ENCODE data around the gene COL4A6.
"Not testable (repeated sequence)": the region's sequence is repeated elsewhere in the genome, so short reads cannot be mapped to it uniquely, and the experiment has no call there.

COL4A6 gene

DNA sequence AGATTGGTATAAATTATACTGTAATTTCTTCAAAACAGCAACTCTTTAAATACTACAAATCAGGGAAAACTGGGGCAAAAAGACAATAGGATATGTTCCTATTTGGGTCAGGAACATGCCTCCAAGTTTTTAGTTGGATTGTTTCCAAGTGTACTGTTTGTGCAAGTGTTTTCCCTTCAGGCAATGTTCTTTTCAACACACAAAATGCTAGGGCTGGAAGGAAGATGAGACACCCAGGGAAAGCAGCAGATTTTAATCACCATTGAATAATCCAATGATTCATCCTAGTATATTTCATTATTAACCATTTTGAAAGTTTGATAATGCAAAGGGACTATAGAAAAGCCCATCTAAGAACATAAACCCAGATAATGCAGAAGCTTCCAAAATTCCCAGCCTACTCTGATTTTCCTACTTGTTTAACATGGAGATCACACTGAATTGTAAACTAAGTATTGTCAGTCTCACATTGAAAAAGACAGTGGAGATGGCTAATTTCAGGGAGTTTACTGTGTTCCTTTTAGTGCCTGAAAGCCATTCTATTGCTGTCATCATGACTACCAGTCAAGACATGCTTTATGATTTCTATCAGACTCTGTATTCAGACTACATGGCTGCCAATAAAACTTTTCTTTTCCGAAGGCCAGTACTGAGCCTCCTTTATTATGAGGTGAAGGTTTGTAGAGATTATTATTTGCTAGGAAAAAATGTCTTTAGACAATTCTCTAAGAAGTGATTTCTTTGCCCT is 38.6 kb downstream of the COL4A6 start:
- no peak for DNase-seq

DNA sequence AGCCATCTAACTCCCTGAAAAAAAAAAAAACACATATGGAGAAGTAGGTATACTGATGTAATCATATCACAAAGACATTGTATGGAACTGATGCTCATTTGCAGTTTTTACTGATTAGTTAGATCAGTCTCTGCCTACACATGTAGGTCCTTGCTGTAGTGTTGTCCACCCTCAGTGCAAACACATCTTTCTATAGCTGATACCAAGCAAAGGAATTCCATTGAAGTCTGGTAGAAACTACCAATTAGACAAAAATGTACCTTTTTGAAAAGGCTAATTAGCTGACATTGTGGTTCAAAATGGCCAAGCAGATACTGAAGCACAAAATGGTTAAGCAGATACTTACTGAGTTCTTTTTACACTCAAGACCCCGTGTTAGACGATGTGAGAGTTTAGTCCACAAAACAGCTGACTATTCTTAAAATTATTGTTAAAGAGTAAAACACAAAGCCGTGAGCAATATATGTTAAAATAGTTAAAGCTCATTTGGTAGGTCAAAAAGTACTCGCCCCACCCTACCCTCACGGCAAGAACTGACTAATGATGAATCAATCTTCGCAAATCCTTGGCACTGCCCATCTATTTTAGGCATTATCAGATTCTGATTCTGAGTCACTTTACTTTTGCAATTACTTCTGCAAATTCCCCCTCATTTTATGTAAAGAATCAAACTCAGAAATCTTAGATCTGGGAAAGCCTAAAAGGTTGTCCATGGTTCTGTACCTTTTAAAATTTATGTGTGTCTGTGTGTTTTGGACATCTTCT is 40.4 kb downstream of the COL4A6 start:
- no peak for DNase-seq

DNA sequence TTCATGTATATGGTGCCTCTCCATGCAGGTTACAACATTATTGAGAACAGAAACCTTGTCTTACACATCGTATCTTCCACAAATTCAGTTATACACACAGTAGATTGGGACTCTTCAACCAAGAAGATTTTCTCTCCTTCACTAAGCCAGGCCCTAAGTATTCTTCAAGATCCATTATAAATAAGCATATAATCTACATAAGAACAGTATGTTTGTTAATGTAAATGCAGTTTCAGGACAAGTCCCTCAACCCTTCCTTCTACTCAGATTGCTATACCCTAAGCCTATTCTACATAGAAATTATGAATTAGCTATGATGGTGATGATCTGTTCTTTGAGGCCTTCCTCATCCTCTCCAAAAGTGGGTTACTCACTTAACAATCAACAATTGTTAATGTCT is 41.2 kb downstream of the COL4A6 start:
- DNase-seq = no peak

DNA sequence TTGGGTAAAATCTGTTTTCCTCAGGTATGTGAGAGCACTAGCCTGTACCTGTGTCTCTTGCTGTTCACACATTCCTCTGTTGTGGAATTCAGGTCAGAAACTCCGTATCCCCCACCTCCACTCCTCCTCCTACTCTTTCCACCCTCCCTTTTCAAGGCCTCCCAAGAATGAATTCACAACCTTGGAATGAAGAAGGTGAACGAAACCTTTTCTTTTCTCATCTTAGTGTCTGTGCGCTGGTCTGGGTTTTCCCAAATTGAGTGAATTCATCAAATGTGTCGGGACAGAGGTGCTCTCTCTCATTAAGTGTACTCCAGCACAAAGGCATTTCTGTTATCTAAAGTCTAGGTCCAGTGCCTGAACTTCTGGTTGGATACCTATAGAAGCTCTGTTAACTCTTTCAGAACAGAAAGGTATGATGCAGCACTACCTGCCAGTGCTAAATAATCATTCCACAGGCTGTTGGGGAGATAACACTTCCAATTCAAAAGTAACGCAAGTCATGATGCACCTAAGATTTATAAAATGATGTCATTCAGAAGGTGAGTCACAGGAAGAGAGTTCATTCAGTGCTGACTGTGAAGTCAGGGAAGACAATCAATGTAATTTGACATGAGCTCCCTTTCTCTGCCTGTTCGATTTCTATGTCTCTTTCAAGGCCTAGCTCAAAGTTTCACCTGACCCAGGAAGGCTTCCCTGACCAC is 41.9 kb downstream of the COL4A6 start:
- DNase-seq = no peak

DNA sequence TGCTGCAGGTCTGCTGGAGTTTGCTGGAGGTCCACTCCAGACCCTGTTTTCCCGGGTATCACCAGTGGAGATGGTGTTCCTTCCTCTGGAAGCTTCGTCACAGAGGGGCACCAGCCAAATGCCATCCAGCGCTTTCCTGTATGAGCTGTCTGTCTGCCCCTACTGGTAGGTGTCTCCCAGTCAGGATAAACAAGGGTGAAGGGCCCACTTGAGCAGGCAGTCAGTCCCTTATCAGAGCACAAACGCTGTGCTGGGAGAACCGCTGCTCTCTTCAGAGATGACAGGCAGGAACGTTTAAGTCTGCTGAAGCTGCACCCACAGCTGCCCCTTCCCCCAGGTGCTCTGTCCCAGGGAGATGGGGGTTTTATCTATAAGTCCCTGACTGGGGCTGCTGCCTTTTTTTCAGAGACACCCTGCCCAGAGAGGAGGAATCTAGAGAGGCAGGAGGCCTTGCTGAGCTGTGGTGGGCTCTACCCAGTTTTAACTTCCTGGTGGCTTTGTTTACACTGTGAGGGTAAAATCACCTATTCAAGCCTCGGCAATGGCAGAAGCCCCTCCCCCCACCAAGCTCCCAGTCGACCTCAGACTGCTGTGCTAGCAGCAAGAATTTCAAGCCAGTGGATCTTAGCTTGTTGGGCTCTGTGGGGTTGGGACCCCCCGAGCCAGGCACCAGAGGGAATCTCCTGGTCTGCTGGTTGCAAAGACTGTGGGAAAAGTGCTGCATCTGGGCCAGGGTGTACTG is 47.1 kb downstream of the COL4A6 start:
- not testable (repeated sequence) for DNase-seq

DNA sequence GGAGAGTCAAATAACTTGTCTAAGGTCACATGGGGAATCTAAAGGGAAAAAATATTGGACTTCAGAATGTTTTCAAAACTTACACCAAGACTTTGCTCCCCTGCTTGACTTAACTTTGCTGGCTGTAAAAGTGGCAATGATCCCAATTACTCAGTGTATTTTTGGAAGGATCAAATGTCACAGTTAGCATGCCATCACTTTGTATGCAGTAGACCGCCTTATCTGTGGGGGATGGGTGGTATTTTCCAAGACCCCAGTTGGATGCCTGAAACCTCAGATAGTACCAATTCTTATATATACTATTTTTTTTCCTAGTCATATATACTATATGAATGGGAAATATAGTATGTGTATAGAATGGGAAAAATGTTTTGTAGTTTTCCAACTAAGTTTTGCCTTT is 53.4 kb downstream of the COL4A6 start:
- no peak for DNase-seq

DNA sequence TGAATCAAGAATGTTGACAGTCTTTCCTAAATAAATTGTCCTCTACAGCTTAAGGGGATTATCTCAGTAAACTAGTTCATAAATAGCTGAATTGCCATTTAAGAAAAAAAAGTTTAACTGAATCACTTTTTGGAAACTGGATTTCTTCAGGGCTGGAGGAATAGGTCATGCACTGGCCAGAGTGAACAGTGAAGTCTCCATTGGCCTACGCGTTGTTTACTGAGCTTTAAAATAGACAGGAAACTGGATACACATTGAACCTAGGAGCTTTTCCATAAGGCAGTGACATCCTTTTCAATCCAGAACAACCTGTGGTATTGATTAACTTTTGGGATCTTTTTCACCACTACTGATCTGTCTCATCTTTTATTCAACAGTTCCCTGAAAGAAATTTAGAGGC is 58.0 kb downstream of the COL4A6 start:
- no peak for DNase-seq

DNA sequence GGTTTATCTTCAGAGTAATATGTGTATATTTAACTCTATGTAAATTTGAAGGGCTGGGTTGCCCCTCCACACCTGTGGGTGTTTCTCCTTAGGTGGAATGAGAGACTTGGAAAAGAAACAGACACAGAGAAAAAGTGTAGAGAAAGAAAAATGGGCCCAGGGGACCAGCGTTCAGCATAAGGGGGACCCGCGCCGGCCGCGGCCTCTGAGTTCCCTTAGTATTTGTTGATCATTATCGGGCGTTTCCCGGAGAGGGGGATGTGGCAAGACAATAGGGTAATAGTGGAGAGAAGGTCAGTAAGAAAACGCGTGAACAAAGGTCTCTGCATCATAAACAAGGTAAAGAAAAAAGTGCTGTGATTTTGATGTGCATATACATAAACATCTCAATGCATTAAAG is 61.4 kb downstream of the COL4A6 start:
- DNase-seq = not testable (repeated sequence)

DNA sequence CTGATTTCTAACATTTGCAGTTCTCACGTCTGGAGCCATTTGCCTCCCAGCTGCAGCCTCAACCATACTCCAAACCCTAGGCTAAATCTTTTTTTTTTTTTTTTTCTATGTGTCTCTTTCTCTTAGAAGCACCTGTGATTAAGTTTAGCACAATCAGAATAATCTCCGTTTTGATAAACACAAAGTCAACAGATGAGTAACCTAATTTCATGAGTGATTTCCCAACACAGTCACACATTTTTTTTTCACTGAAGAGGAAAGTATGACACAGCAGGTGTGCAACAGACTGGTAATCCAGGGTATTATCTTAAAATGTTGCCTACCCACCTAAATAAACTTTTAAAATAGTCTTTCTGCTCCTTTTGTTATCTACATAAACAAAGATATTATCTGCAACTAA is 62.6 kb downstream of the COL4A6 start:
- DNase-seq = not testable (repeated sequence)

DNA sequence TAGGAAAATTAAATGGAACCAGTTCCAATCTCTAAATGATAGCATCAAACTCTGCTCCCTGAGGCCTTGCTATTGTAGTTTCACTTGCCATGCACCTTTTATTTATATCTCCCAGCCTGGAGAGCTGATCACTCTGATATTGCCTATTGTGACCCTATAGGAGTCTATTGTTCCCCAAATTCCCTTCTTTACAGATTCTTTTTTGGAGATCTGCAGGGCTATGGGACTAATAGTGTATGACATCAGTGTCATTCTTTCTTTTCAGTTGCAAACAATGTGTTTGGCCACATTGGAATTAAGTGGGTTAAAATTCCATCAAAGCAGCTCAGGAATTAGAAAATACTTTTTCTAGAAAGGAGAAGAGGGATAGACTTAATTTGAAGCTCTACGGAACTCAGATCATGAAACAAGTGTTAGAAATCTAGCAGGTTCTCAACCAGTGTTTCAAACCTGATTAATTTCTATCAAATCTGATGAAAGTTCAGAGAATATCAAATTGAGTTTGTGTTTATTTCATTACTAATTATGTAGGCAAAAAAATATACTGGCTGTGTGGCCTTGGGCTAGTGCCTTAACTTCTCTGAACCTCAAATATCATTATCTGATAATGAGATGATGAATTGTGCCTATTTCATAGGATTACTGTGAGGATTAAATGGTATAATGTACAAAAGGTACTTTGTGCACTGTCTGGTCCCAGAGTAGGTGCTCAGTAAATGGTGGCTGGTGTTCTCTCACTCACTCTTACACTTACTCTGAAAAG is 71.4 kb downstream of the COL4A6 start:
- no peak for DNase-seq

DNA sequence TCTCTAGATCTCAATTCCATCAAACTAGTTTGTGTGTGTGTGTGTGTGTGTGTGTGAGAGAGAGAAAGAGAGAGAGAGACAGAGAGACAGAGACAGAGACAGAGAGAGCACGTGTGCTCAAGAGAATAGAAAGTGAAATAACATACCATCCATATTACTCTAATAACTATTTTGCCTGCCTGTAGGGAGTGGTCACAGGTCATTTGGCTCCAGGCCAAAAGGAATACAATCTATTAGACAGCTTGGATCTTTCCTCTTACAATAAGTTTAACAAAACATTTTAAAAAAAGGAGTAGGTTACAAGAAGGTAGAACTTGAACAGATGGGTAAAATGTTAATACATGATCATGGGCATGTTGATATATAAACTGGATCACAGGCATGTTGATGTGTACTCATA is 76.2 kb downstream of the COL4A6 start:
- DNase-seq = no peak

DNA sequence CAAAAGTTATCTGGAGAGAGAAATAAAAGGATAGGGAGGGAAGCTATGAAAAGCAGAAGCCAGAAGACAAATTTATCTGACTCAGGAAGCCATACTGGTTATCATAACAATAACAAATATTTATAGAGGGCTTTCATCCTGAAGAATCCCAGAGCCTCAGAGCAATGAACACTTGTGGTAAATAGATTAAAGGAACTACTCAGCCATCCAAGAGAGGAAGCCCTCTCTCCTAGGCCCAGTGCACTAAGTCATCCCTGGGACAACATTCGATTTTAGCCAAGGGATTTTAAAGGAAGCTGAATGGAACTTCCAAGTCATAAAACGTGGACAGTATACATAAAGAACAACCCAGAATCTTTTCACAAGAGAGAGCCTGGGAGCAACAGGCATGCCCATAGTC is 76.9 kb downstream of the COL4A6 start:
- no peak for DNase-seq

DNA sequence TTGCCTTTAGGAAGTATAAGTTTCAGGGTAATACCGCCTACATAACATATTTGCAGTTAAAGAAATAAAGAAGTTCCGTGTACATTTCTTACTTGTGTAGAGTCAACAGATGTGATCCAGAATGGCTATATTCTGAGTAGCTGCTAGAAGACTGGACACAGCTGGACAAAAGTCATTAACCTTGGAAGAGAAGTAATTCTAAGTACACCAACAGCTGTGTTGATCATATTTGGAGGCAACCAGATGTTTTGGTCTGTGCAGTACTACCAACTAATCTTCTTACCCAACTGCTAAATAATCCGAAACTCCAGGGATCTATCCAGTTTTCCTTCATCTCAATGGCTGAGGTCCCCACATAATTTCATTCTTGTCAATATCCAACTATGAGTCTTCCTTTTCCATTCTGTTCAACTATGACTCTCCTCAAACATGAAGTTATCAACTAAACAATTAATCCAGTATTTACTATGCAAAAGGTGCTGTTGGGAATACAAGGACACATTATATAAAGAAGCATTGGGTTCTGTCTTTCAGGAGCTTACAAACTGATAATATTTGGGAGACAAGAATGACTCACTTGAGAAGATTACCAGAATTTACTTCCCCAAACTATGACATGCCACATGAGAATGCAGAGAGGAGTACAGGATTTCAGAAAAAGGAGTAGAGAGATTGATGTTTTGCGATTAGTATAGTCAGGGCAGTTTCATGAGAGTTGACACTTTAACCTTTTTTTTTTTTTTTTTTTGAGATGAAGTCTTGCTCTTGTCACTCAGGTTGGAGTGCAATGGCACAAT is 78.2 kb downstream of the COL4A6 start:
- no peak for DNase-seq

DNA sequence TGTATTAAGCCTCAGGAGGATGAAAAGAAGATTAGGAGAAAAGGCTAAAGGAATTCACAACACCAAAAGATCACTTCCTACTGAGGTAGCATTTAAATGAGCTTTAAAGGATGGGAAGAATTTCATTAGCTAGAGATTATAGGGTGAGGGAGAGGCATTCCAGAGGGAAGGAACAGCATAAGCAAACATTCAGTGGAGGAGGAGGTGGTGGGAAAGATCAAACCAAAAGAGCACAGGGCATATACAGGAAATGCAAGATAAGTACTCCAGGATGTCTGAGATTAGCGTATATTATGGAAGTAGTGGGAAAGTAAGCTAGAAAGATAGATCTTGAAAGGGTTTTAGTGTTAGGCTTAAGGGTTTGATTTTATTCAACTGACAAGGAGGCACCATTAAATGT is 84.8 kb downstream of the COL4A6 start:
- DNase-seq = no peak

DNA sequence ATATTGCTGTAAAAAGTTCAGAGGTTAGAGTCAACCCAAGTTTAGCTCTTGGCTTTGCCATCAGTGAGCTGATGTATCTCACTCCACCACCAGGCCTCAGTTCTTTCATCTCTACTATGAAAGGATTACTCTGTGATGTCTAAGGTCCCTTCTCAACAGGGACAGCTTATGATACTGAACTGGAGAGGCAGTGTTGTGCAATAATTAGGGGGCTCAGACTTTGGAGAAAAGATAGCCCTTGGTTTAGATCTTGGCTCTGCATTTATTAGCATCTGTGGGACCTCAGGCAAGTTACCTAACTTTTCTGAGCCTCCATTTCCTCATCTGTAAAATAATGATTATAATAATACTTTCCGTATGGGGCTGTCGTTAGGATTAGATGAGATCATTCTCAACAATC is 89.0 kb downstream of the COL4A6 start:
- no peak for DNase-seq

DNA sequence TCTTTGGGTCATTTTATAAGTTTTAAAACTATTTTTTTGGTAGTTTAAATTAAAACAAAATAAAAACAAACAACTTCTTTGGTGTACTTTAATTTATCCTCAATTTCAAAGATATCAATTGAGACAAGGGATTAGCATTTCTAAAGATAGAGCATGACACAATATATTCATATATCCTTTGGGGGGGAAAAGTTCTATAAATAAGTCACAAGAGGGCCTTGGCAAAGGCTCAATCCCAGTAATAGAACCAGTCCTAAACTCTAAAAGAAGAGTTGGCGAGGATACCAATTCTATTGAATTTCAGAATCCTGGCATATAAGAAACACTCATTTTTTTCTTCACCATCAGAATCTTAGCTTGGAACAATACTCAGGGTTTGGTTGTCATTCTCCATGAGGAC is 89.7 kb downstream of the COL4A6 start:
- DNase-seq = no peak

DNA sequence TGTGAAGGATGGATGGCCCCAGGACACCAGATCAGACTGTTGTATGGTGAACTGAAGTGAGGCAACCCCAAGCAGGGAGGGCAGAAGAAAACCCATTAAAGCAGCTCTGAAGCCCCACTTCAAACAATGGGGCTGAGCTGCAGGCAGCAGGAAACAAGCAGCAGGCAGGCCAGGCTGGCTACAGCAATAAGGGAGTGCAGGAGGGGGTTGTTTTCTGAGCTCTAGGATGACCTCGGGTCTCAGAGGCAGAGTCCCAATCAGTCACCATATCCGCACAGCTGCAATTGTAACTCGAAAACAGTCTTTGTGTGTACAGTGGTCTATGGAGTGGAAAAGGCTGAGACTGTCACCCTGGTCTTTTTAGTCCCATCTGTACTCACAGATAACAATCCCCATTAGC is 90.4 kb downstream of the COL4A6 start:
- DNase-seq = no peak

DNA sequence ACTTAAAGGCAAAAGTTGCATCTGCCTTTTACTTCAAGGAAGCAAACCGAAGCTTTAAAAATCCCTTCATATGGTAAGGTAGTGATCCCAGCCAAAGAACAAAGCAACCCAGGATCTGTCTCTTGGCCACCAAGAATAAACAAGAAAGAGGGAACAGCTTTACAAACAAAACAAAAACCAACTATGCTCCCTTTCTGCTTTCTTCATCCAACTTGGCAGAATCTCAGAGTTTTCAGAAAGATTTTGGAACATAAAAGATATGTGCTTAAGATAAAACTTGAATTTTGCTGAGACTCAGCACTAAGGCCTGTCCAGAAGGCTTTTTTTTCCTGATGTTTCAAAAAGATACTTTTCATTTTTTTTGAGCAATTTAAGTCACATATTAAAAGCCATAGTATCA is 94.0 kb downstream of the COL4A6 start:
- no peak for DNase-seq

DNA sequence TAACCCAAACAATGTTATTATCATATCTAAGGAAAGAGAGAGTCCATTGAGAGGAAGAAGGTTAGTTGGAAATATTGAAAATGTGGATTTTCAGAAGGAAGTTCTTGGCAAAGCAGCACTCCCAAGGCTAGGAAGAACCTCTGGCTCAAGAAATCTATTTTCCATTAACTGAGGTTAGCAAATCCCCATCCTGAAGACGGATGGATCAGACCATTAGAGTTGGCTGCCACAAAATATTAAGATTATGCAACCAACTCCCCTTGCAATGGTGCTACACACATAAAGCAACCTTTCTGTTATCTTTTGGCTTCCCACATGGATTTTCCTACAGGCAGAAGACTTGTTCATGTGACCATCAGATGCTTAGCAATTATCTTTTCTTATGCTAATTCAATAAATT is 96.3 kb downstream of the COL4A6 start:
- no peak for DNase-seq

DNA sequence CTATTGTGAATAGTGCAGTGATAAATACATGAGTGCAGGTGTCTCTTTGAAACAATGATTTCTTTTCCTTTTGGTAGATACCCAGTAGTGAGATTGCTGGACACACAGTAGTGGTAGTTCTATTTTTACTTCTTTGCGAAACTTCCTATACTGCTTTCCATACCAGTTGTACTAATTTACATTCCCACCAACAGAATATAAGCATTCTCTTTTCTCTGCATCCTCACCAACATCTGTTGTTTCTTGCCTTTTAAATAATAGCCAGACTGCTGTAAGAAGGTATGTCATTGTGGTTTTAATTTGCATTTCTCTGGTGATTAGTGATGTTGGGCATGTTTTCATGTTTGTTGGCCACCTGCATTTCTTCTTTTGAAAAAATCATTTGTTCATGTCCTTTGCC is 105.9 kb downstream of the COL4A6 start:
- DNase-seq = no peak

DNA sequence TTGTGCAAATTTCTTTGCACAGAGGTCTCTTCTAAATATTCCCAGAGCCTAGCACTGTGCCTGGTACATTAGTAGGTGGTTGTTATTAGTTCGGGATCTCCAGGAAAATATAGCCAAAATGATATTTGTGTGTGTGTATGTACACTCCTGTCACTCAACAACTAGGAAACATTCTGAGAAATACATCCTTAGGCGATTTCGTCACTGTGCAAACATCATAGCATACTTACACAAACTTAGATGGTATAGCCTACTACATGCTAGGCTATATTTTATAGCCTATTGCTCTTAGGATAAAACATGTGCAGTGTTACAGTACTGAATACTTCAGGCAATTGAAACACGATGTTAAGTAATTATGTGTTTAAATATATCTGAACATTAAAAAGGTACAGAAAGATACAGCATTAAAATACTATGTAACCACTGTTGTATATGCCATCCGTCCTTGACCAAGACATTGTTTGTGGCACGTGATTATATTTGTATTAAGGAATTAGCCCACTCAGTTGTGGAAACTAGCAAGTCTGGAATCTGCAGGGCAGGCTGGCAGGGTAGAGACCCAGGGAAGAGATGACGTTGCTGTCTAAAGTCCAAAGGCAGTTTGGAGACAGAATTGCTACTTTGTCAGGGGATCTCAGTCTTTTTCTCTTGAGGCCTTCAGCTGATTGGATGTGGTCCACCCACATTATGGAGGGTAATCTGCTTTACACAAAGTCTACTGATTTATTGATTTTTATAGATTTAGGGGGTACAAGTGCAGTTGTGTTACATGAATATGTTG is 106.9 kb downstream of the COL4A6 start:
- no peak for DNase-seq
